ENCODE data around the gene DFFA.
"Not testable (repeated sequence)": the region's sequence is repeated elsewhere in the genome, so short reads cannot be mapped to it uniquely, and the experiment has no call there.

Gene DFFA

GRCh38 chr1:10472220-10473144, at the start of gene DFFA:
Gene DFFA (minus strand): TSS chr1:10472529. CDS start chr1:10472458, 71 bp downstream.
- DNase-seq: peak; percentile 97

- no peak for DNase-seq
These were observed 49.3 kb upstream of the DFFA start for GRCh38 chr1:10521537-10522157.

- DNase-seq: no peak
These were observed 48.6 kb upstream of the DFFA start for GRCh38 chr1:10520952-10521351.

- no peak for DNase-seq
These were observed 48.2 kb upstream of the DFFA start for GRCh38 chr1:10520497-10520896.

GRCh38 chr1:10519016-10519417, 46.7 kb upstream of the DFFA start:
- peak; percentile 37 for DNase-seq

- DNase-seq: no peak
These were observed 45.3 kb upstream of the DFFA start for GRCh38 chr1:10517677-10517982.

- no peak for DNase-seq
These were observed 44.8 kb upstream of the DFFA start for GRCh38 chr1:10516925-10517676.

- no peak for DNase-seq
These were observed 43.8 kb upstream of the DFFA start for GRCh38 chr1:10515976-10516750.

GRCh38 chr1:10515301-10515975, 43.1 kb upstream of the DFFA start:
- peak; percentile 61 for DNase-seq

- DNase-seq: peak; percentile 51
These were observed 42.3 kb upstream of the DFFA start for GRCh38 chr1:10514490-10515235.

GRCh38 chr1:10513199-10513598, 40.9 kb upstream of the DFFA start:
- no peak for DNase-seq

GRCh38 chr1:10511494-10511885, 39.2 kb upstream of the DFFA start:
- no peak for DNase-seq

GRCh38 chr1:10510520-10511493, 38.5 kb upstream of the DFFA start:
- peak; percentile 82 for DNase-seq

GRCh38 chr1:10509809-10510509, 37.6 kb upstream of the DFFA start:
- no peak for DNase-seq

- DNase-seq: peak; percentile 82
These were observed 36.2 kb upstream of the DFFA start for GRCh38 chr1:10508511-10508951.

GRCh38 chr1:10507111-10507879, 35.0 kb upstream of the DFFA start:
- DNase-seq: peak; percentile 71

GRCh38 chr1:10506677-10507047, 34.3 kb upstream of the DFFA start:
- DNase-seq: no peak

- not testable (repeated sequence) for DNase-seq
These were observed 33.8 kb upstream of the DFFA start for GRCh38 chr1:10506046-10506676.

All from kidney glomerular epithelial cell (primary cell).